IPS-20b (cell line): ENCODE data around the gene LPCAT2.

ENCODE experiments used
- H3K27ac ChIP-seq: one replicate; pipeline ENCODE4 v1.5.1; 2013; ENCODE audit warnings: low read length
- H3K27me3 ChIP-seq: 2 replicates; pipeline ENCODE4 v1.6.1; 2013; ENCODE audit warnings: mild to moderate bottlenecking, low read length, inconsistent platforms; ENCODE audit not compliant: insufficient read depth
- H3K36me3 ChIP-seq: 2 replicates; pipeline ENCODE4 v1.6.1; 2013; ENCODE audit warnings: low read depth, mild to moderate bottlenecking, inconsistent platforms, low read length, moderate library complexity; ENCODE audit not compliant: insufficient read depth
- H3K4me1 ChIP-seq: 2 replicates; pipeline ENCODE4 v1.6.1; 2013; ENCODE audit warnings: mild to moderate bottlenecking, control low read depth, inconsistent platforms, low read length, moderate library complexity; ENCODE audit not compliant: insufficient read depth
- H3K4me3 ChIP-seq: 2 replicates; pipeline ENCODE4 v1.5.1; 2013; ENCODE audit warnings: mild to moderate bottlenecking, low read length, inconsistent platforms
- H3K9ac ChIP-seq: 2 replicates; pipeline ENCODE4 v1.6.1; 2013; ENCODE audit warnings: low read depth, mild to moderate bottlenecking, inconsistent platforms, low read length, moderate library complexity
- H3K9me3 ChIP-seq: 2 replicates; pipeline ENCODE4 v1.6.1; 2013; ENCODE audit warnings: mild to moderate bottlenecking, low read depth, low read length, inconsistent platforms; ENCODE audit not compliant: insufficient read depth

LPCAT2 gene

DNA sequence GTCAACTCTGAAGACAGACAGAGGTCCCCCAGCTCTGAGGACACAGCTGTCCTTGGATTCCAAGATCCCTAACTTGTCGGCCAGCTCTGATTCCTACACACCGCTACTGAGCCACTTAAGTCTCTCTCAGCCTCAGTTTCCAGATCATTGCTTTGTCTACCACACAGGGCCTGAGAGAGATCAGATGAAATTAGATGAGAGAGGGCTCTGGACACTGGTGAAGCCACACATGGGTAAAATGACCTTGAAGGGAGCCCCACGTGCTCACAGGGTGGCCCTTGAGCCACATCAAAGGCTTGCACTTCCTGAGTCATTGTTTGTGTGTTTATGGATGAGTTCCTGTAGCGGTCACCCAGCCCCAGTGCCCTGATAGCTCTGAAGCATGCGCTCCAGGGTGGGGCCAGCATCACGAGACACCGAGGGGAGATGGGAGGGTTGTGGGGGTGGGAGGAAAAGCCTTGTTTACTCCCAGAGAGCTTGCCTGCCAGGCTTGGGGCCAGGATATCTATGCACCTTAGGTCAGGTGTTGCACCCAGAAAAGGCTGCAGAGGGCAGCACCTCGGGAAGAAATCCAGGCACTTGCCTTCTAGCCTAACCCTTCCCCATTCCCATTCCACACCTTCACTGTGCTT, 114.2 kb downstream of the LPCAT2 start:
- no peaks in the 10 kb centered on the region for H3K36me3 ChIP-seq
- H3K9me3 ChIP-seq: no peaks in the 10 kb centered on the region
- H3K4me3 ChIP-seq: no peak overlapping the region
- peaks cover 3% of the 10 kb centered on the region; the same call in 1 of the 2 replicates for H3K4me1 ChIP-seq
- no peak overlapping the region for H3K9ac ChIP-seq
- H3K27ac ChIP-seq: no peak overlapping the region
- H3K27me3 ChIP-seq: no peaks in the 10 kb centered on the region

DNA sequence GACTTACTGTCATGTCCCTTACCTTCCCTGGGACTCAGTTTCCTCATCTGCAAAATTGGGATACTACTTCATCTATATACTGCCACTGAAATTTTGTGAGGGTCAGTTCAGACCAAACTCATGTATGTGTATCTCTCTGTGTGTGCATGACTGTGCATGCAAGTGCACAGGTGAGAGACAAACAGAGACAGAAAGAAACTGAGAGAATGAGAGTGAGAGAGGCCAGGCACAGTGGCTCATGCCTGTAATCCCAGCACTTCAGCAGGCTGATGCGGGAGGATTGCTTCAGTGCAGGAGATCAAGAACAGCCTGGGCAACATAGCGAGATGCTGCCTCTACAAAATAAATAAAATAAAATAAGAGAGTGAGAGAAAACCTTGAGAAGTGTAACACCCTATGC, 114.8 kb downstream of the LPCAT2 start:
- Histone ChIP-seq H3K4me3 (no peak overlapping the region), H3K9ac (no peak overlapping the region), H3K27me3 (no peaks in the 10 kb centered on the region), H3K27ac (no peak overlapping the region), H3K4me1 (peaks cover 3% of the 10 kb centered on the region; the same call in 1 of the 2 replicates), H3K36me3 (no peaks in the 10 kb centered on the region), H3K9me3 (no peaks in the 10 kb centered on the region)

GRCh38 chr16:55624696-55625095, 115.8 kb downstream of the LPCAT2 start:
- Histone ChIP-seq H3K9ac (no peak overlapping the region), H3K9me3 (no peaks in the 10 kb centered on the region), H3K4me3 (no peak overlapping the region), H3K27me3 (no peaks in the 10 kb centered on the region), H3K36me3 (no peaks in the 10 kb centered on the region), H3K4me1 (peaks cover 3% of the 10 kb centered on the region; the same call in 1 of the 2 replicates), H3K27ac (no peak overlapping the region)

DNA sequence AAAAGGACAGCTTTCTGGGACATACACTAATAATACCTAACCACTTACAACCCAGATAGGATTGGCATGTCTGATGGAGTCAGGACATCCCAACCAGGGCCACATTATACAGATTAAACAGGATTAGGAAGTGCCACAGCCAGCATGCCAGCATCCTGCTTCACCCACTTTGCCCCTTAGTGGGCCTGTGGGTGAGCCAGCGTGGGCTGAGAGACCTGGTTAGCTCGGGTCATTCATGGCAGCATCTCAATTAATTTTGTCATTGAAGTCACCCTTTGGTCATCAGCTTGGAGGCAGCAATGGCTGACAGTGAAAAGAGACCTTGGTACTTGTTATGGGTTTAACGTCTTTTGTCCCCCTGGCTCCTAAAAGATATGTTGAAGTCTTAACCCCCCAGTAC, 117.0 kb downstream of the LPCAT2 start:
- no peak overlapping the region for H3K9ac ChIP-seq
- H3K36me3 ChIP-seq: no peaks in the 10 kb centered on the region
- H3K4me1 ChIP-seq: peaks cover 3% of the 10 kb centered on the region; the same call in 1 of the 2 replicates
- H3K9me3 ChIP-seq: no peaks in the 10 kb centered on the region; the same call in 1 of the 2 replicates
- no peak overlapping the region for H3K27ac ChIP-seq
- no peak overlapping the region for H3K4me3 ChIP-seq
- no peaks in the 10 kb centered on the region for H3K27me3 ChIP-seq

DNA sequence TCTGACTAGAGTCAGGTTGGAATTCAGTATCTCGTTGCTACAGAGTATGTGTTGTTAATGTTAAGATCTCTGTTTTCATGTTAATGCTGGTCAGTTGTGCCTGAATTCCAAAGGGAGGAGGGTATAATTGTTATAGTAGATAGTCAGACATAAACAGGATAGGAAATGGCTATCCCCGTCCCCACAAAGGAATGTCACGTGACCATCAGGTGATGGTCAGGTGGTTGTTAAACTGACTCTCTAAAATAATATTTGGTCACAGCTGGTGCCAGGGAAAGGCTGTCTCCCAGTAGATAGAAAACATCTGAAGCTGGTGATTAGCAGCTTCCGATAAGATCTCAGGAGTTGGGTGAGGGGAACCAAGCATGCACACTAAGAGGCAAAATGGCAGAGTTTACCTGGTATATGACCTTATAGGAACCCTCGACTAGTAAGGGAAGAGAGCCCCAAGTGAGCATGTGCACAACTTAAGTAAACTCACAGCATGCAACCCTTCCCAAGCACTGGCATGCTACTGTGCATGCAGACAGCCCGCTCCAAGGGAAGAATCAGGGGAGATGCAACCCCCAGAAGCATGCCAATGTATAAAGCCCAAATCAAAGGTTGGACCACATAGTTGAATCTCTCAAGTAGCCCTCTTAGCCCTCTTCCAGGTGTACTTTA, 119.6 kb downstream of the LPCAT2 start:
- no peak overlapping the region for H3K9ac ChIP-seq
- peaks cover 23% of the 10 kb centered on the region for H3K9me3 ChIP-seq
- no peaks in the 10 kb centered on the region for H3K4me1 ChIP-seq
- no peaks in the 10 kb centered on the region for H3K27me3 ChIP-seq
- H3K4me3 ChIP-seq: no peak overlapping the region
- H3K36me3 ChIP-seq: no peaks in the 10 kb centered on the region
- no peak overlapping the region for H3K27ac ChIP-seq

- no peak overlapping the region for H3K27ac ChIP-seq
- H3K9me3 ChIP-seq: peaks cover 27% of the 10 kb centered on the region
- H3K4me3 ChIP-seq: no peak overlapping the region
- no peak overlapping the region for H3K9ac ChIP-seq
- no peaks in the 10 kb centered on the region for H3K4me1 ChIP-seq
- no peaks in the 10 kb centered on the region for H3K36me3 ChIP-seq
- no peaks in the 10 kb centered on the region for H3K27me3 ChIP-seq
These were observed 121.9 kb downstream of the LPCAT2 start for GRCh38 chr16:55630774-55631173.

- H3K4me3 ChIP-seq: no peak overlapping the region
- no peaks in the 10 kb centered on the region for H3K4me1 ChIP-seq
- no peak overlapping the region for H3K27ac ChIP-seq
- no peak overlapping the region for H3K9ac ChIP-seq
- H3K9me3 ChIP-seq: peaks cover 27% of the 10 kb centered on the region
- H3K36me3 ChIP-seq: no peaks in the 10 kb centered on the region
- H3K27me3 ChIP-seq: no peaks in the 10 kb centered on the region
These were observed 123.4 kb downstream of the LPCAT2 start for GRCh38 chr16:55632259-55632658.

- Histone ChIP-seq H3K27ac (no peak overlapping the region), H3K36me3 (no peaks in the 10 kb centered on the region), H3K9ac (no peak overlapping the region), H3K27me3 (no peaks in the 10 kb centered on the region), H3K9me3 (peaks cover 27% of the 10 kb centered on the region), H3K4me1 (no peaks in the 10 kb centered on the region; the same call in 1 of the 2 replicates), H3K4me3 (no peak overlapping the region)
These were observed 125.3 kb downstream of the LPCAT2 start for GRCh38 chr16:55634193-55634592.
